GM12801 (cell line): ENCODE measurements around the gene F13A1.

Experiments
- TF ChIP-seq, protein P1 (sequence below): IDR thresholded peaks from one replicate; pipeline ENCODE4 v1.5.1; 2011; ENCODE audit warnings: control low read depth; ENCODE audit not compliant: insufficient read length; ENCODE audit errors: extremely low read depth

Gene F13A1

DNA sequence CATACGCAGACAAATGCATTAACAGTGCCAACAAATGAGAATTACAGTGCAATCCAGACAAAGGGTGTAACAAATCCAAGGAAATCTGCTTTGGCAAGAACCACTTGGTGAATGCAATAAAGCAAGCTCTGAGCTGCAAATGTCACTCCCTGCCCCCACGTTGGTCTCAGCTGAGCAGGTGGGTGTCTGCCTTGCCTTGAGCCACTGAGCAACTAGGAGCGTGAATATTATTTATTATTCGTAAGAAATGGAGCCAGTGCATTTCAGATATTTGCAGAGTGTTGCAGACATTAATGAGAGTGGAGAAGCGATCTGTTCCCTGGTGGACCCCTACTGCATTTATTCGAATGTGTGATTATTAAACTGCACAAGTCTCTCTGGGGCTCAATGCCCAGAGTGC is 36.6 kb upstream of the F13A1 start:
- TF ChIP-seq, protein P1, sequence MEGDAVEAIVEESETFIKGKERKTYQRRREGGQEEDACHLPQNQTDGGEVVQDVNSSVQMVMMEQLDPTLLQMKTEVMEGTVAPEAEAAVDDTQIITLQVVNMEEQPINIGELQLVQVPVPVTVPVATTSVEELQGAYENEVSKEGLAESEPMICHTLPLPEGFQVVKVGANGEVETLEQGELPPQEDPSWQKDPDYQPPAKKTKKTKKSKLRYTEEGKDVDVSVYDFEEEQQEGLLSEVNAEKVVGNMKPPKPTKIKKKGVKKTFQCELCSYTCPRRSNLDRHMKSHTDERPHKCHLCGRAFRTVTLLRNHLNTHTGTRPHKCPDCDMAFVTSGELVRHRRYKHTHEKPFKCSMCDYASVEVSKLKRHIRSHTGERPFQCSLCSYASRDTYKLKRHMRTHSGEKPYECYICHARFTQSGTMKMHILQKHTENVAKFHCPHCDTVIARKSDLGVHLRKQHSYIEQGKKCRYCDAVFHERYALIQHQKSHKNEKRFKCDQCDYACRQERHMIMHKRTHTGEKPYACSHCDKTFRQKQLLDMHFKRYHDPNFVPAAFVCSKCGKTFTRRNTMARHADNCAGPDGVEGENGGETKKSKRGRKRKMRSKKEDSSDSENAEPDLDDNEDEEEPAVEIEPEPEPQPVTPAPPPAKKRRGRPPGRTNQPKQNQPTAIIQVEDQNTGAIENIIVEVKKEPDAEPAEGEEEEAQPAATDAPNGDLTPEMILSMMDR: no peak

DNA sequence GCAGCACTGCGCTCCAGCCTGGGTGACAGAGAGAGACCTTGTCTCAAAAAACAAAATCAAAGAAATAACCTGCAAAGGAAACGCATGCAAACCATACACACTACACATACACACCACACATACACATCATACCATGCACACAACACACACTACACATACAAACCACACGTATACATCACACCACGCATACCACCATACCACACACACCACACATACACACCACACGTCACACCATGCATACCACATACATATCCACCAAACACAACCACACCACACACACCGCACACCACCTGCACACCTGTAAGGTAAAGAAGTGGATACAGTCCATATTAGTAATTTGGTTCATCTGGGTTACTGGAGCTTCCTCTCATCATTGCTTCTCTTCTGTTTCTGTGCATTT is 32.3 kb upstream of the F13A1 start:
- TF ChIP-seq, protein P1: no peak

DNA sequence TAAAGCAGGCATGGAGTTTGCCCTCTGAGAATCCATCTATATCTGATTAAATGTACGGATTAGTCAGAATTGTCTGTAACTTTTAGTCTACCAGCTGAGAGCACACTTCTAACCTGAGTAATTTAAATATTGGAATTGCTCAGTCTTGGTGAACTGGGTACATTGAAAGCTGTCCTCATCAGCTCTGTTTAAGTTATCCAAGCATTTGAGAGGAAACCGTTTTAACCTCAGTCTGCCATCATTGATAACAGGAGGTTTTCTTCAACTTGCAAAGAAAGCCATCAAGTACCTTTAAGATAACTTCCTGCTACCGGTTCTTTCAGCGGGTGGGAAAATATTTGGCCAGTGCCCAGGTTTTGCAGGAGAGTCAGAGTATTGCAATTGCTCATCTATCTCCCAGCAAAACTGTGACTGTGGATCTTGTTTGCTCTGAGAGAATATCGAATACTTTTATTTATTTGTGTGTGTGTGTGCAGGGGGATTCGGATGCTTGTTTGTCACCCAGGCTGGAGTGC is 31.1 kb upstream of the F13A1 start:
- TF ChIP-seq, protein P1: no peak

DNA sequence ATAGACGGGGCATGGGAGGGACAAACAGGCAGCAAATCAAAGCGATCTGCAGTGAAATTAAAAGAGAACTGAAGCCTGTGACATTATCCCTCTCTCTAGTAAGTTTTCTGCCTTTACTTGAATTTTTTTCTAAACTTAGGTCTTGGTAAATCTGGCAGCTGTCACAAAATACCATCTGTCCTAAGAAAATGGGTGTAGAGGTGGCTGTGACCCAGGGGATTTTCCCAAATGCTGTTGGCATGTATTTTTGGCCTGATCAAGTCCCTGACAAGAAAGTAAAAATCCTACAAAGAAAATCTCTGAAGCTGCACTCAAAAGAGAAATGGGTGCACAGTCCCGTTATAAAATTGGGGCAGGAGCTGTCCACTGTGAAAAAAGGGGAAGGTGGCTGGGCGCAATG is 30.2 kb upstream of the F13A1 start:
- TF ChIP-seq, protein P1: no peak

DNA sequence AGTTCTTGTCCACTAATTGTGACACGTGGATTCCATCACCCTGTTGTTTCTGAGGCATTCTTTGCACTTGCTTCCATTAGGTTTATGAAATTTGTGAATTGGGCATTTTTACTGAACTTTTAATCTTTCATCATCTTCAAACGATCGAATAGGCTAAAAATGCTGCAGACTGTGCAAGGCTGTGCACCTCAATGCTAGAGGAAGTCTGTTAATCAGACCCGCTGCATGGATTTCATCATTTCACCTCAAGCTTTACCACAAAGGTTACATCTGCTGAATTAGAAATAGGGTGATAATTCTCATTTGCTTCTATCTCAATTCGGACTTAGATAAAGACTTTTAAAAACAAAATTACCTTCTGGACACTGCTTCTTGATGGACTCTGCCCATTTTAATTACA is 27.8 kb upstream of the F13A1 start:
- TF ChIP-seq, protein P1: no peak

DNA sequence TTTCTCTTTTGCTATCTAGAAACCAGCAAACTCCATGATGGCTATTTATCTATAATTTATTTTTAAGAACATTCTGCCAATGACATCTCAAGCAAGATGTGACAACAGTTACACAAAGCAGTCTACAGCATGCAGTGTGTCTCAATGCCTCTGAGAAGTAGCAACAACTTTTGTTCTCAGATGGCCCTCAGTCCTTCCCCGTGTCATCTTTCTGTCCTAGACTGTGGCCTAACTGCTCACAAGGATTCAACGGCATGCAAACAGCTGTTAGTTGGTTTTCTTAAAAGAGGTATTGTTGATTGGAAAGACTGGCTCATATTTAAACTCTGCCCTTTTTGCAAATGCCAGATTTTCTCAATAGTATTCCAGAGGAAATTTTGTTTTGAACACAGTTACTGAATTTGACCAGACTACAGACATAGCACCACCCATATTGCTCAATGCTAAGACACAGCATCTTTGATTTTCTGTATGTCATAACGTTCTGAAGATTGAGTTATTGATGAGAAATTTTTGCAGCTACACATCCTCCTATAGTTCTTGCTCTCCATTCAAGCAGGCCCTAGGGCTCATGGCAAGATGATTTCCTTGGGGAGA is 26.1 kb upstream of the F13A1 start:
- TF ChIP-seq, protein P1: no peak

DNA sequence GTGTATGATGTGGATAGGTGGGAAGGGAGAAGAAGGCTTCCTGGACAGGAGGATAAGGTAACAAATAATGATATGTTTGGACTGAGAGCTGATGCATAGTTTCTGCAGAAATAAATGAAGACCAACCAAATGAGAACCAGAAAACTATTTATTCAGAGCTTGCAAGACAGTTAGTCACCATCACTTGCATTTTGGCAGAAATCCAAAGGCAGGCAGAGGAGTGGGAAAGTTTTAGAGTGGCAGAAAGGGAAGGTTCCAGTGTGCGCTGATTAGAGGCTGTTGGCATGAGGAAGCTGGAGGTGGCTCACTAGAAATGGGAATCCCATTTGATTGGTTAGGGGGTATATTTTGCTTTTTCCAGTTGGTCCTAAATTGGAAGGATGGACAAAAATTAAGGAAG is 13.0 kb upstream of the F13A1 start:
- TF ChIP-seq, protein P1: no peak

DNA sequence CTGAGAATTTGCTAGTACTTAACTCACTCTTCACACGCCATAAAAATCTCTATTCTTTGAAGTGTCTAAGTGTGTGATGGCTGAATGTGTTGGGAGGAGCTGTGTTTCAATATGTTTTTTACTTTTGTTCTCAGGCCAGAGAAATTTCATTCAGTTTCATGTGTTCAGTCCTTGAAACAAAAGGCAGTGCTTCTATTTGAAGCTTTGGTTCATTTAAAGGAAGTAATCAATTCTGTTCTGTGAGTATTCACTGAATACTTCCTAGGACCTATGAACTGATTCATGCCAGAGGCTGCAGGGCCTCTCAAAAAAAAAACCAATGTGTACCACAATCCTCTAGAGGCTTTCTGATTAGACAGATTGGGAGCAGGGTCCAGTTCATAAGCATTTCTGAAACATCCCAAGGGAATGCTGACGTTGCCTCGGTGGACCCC is 12.4 kb upstream of the F13A1 start:
- TF ChIP-seq, protein P1: no peak
